ENCODE measurements around the gene LORICRIN.

LORICRIN gene

GRCh38 chr1:153277852-153278251 lies 18.4 kb downstream of the LORICRIN start:
- no peak for TF ChIP-seq POLR2AphosphoS5 (IDR thresholded peaks at IDR 0.05; ENCODE audit: low read depth, low read length)
- TF ChIP-seq TAF1 (IDR thresholded peaks at IDR 0.05; ENCODE audit: borderline replicate concordance, low read depth, low read length): no peak
- no peak for TF ChIP-seq POLR2A (IDR thresholded peaks at IDR 0.05; ENCODE audit: low read depth, low read length)
- peak; percentile 92 for FAIRE-seq
- no peak for DNase-seq (ENCODE audit: insufficient read length)

GRCh38 chr1:153288634-153289275 lies 29.3 kb downstream of the LORICRIN start:
- TF ChIP-seq POLR2AphosphoS5 (IDR thresholded peaks at IDR 0.05; ENCODE audit: low read depth, low read length) (no peak), POLR2A (IDR thresholded peaks at IDR 0.05; ENCODE audit: low read depth, low read length) (no peak), TAF1 (IDR thresholded peaks at IDR 0.05; ENCODE audit: borderline replicate concordance, low read depth, low read length) (no peak)
- DNase-seq (ENCODE audit: insufficient read length) (no peak), FAIRE-seq (no peak)

GRCh38 chr1:153291514-153291913 lies 32.0 kb downstream of the LORICRIN start:
- FAIRE-seq (peak; percentile 94), DNase-seq (ENCODE audit: insufficient read length) (no peak)
- no peak for TF ChIP-seq POLR2AphosphoS5 (IDR thresholded peaks at IDR 0.05; ENCODE audit: low read depth, low read length)

- DNase-seq (ENCODE audit: insufficient read length): no peak
- no peak for TF ChIP-seq TAF1 (IDR thresholded peaks at IDR 0.05; ENCODE audit: borderline replicate concordance, low read depth, low read length)
- TF ChIP-seq POLR2AphosphoS5 (IDR thresholded peaks at IDR 0.05; ENCODE audit: low read depth, low read length): no peak
- TF ChIP-seq POLR2A (IDR thresholded peaks at IDR 0.05; ENCODE audit: low read depth, low read length): no peak
- no peak for FAIRE-seq
Measured at GRCh38 chr1:153292185-153292584, 32.7 kb downstream of the LORICRIN start.

GRCh38 chr1:153292740-153293479 lies 33.4 kb downstream of the LORICRIN start:
- DNase-seq (ENCODE audit: insufficient read length) (no peak), FAIRE-seq (no peak)
- TF ChIP-seq POLR2AphosphoS5 (IDR thresholded peaks at IDR 0.05; ENCODE audit: low read depth, low read length) (no peak), TAF1 (IDR thresholded peaks at IDR 0.05; ENCODE audit: borderline replicate concordance, low read depth, low read length) (no peak), POLR2A (IDR thresholded peaks at IDR 0.05; ENCODE audit: low read depth, low read length) (no peak)

GRCh38 chr1:153293480-153293775 lies 33.9 kb downstream of the LORICRIN start:
- TF ChIP-seq TAF1 (IDR thresholded peaks at IDR 0.05; ENCODE audit: borderline replicate concordance, low read depth, low read length) (no peak), POLR2AphosphoS5 (IDR thresholded peaks at IDR 0.05; ENCODE audit: low read depth, low read length) (no peak), POLR2A (IDR thresholded peaks at IDR 0.05; ENCODE audit: low read depth, low read length) (no peak)
- FAIRE-seq (no peak), DNase-seq (ENCODE audit: insufficient read length) (no peak)

- FAIRE-seq (no peak), DNase-seq (ENCODE audit: insufficient read length) (no peak)
- TF ChIP-seq POLR2A (IDR thresholded peaks at IDR 0.05; ENCODE audit: low read depth, low read length) (no peak), POLR2AphosphoS5 (IDR thresholded peaks at IDR 0.05; ENCODE audit: low read depth, low read length) (no peak), TAF1 (IDR thresholded peaks at IDR 0.05; ENCODE audit: borderline replicate concordance, low read depth, low read length) (no peak)
Measured at GRCh38 chr1:153293851-153294250, 34.4 kb downstream of the LORICRIN start.

- no peak for FAIRE-seq
- no peak for DNase-seq (ENCODE audit: insufficient read length)
- no peak for TF ChIP-seq POLR2A (IDR thresholded peaks at IDR 0.05; ENCODE audit: low read depth, low read length)
- no peak for TF ChIP-seq POLR2AphosphoS5 (IDR thresholded peaks at IDR 0.05; ENCODE audit: low read depth, low read length)
Measured at GRCh38 chr1:153302308-153302707, 42.8 kb downstream of the LORICRIN start.

GRCh38 chr1:153305682-153306081 lies 46.2 kb downstream of the LORICRIN start:
- DNase-seq (ENCODE audit: insufficient read length) (no peak), FAIRE-seq (no peak)
- TF ChIP-seq POLR2AphosphoS5 (IDR thresholded peaks at IDR 0.05; ENCODE audit: low read depth, low read length): no peak
- TF ChIP-seq TAF1 (IDR thresholded peaks at IDR 0.05; ENCODE audit: borderline replicate concordance, low read depth, low read length): no peak
- no peak for TF ChIP-seq POLR2A (IDR thresholded peaks at IDR 0.05; ENCODE audit: low read depth, low read length)

- FAIRE-seq (no peak), DNase-seq (ENCODE audit: insufficient read length) (no peak)
- TF ChIP-seq POLR2AphosphoS5 (IDR thresholded peaks at IDR 0.05; ENCODE audit: low read depth, low read length) (no peak), TAF1 (IDR thresholded peaks at IDR 0.05; ENCODE audit: borderline replicate concordance, low read depth, low read length) (no peak), POLR2A (IDR thresholded peaks at IDR 0.05; ENCODE audit: low read depth, low read length) (no peak)
Measured at GRCh38 chr1:153306303-153307220, 47.1 kb downstream of the LORICRIN start.

- FAIRE-seq (no peak), DNase-seq (ENCODE audit: insufficient read length) (no peak)
- TF ChIP-seq POLR2AphosphoS5 (IDR thresholded peaks at IDR 0.05; ENCODE audit: low read depth, low read length) (no peak), TAF1 (IDR thresholded peaks at IDR 0.05; ENCODE audit: borderline replicate concordance, low read depth, low read length) (no peak), POLR2A (IDR thresholded peaks at IDR 0.05; ENCODE audit: low read depth, low read length) (no peak)
Measured at GRCh38 chr1:153307221-153307600, 47.7 kb downstream of the LORICRIN start.
